DOHH2 (cell line): ENCODE data around the gene RORB.
A peak's percentile ranks its signal among the peaks of the same experiment; 100 is the strongest.

Source experiments
- H3F3A ChIP-seq: fragments of 200-600 bp; sonication (generic), shearing (Covaris generic); 2 replicates; pipeline ENCODE4 v1.6.0; 2016; ENCODE audit warnings: antibody characterized with exemption, mild to moderate bottlenecking; ENCODE audit not compliant: control insufficient read depth, insufficient read depth
- H3K27ac ChIP-seq: fragments of 200-600 bp; sonication (generic); 2 replicates; pipeline ENCODE4 v1.5.1; 2014; ENCODE audit warnings: low read depth, mild to moderate bottlenecking, low read length, moderate library complexity
- H3K27me3 ChIP-seq: fragments of 200-600 bp; sonication (generic); 2 replicates; pipeline ENCODE4 v1.6.1; 2014; ENCODE audit warnings: mild to moderate bottlenecking, low read length, mixed read lengths; ENCODE audit not compliant: control insufficient read depth
- H3K36me3 ChIP-seq: fragments of 200-600 bp; sonication (generic); 2 replicates; pipeline ENCODE4 v1.6.1; 2014; ENCODE audit warnings: mild to moderate bottlenecking, low read length, moderate library complexity, mixed read lengths; ENCODE audit not compliant: control insufficient read depth
- H3K4me1 ChIP-seq: fragments of 200-600 bp; sonication (generic); 2 replicates; pipeline ENCODE4 v1.6.1; 2014; ENCODE audit warnings: mild to moderate bottlenecking, low read length, mixed read lengths; ENCODE audit not compliant: control insufficient read depth
- H3K4me2 ChIP-seq: fragments of 200-600 bp; sonication (generic); 2 replicates; pipeline ENCODE4 v1.6.0; 2014; ENCODE audit warnings: mild to moderate bottlenecking, low read length, moderate library complexity
- H3K4me3 ChIP-seq: fragments of 200-600 bp; sonication (generic); 2 replicates; pipeline ENCODE4 v1.5.1; 2014; ENCODE audit warnings: mild to moderate bottlenecking, low read length, mixed read lengths
- H3K79me2 ChIP-seq: fragments of 200-600 bp; sonication (generic); 2 replicates; pipeline ENCODE4 v1.6.1; 2014; ENCODE audit warnings: mild to moderate bottlenecking, low read length, mixed read lengths; ENCODE audit not compliant: control insufficient read depth
- H3K9me2 ChIP-seq: fragments of 200-600 bp; sonication (generic); replicated peaks from 2 replicates; pipeline ENCODE4 v1.6.1; 2014; ENCODE audit warnings: mild to moderate bottlenecking, low read length, mixed read lengths; ENCODE audit not compliant: control insufficient read depth
- H3K9me3 ChIP-seq: fragments of 200-600 bp; sonication (generic); 2 replicates; pipeline ENCODE4 v1.6.1; 2014; ENCODE audit warnings: antibody characterized with exemption, low read length, mixed read lengths; ENCODE audit not compliant: control insufficient read depth, insufficient read depth
- H4K20me1 ChIP-seq: fragments of 200-600 bp; sonication (generic); 2 replicates; pipeline ENCODE4 v1.6.0; 2014; ENCODE audit warnings: low read depth, mild to moderate bottlenecking, antibody characterized with exemption, low read length, moderate library complexity; ENCODE audit not compliant: control insufficient read depth, insufficient read depth
- EZH2phosphoT487 ChIP-seq: fragments of 200-600 bp; sonication (generic); IDR thresholded peaks from 2 replicates; pipeline ENCODE4 v1.6.1; 2017; ENCODE audit warnings: borderline replicate concordance, mild to moderate bottlenecking, antibody characterized with exemption, low read length, moderate library complexity, mixed read lengths
- TF ChIP-seq, protein P1 (sequence below): fragments of 200-600 bp; sonication (generic); IDR thresholded peaks from one replicate; pipeline ENCODE4 v1.5.1; 2014; ENCODE audit warnings: antibody characterized with exemption, mild to moderate bottlenecking, low read depth, low read length; ENCODE audit not compliant: poor library complexity, severe bottlenecking

The RORB gene

DNA sequence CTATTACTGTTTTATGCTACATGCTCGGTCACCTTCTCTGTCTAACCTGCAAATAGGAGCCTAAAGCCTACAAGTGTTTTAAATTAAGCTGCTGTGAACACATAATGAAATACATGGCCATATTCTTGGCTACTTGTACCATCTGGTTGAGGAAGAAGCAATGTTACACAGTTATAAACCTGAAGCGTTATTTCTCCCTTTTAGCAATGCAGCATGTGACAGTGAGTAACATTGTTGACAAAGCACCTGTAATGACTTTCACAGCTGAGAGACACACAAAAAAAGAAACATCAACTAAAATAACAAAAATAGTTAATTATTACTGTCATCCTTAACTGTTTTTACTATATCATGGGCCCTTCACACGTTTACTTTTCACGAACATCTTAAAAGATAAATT is 146.9 kb downstream of the RORB start:
- H3K9me2 ChIP-seq = no peaks in the 10 kb centered on the region
- no peaks in the 10 kb centered on the region for H3F3A ChIP-seq
- H3K4me2 ChIP-seq = no peak overlapping the region
- no peaks in the 10 kb centered on the region for H4K20me1 ChIP-seq
- H3K4me1 ChIP-seq = no peaks in the 10 kb centered on the region
- no peak overlapping the region for H3K27ac ChIP-seq
- H3K79me2 ChIP-seq = no peaks in the 10 kb centered on the region
- no peaks in the 10 kb centered on the region for H3K27me3 ChIP-seq
- no peaks in the 10 kb centered on the region for H3K36me3 ChIP-seq
- TF ChIP-seq, protein P1, sequence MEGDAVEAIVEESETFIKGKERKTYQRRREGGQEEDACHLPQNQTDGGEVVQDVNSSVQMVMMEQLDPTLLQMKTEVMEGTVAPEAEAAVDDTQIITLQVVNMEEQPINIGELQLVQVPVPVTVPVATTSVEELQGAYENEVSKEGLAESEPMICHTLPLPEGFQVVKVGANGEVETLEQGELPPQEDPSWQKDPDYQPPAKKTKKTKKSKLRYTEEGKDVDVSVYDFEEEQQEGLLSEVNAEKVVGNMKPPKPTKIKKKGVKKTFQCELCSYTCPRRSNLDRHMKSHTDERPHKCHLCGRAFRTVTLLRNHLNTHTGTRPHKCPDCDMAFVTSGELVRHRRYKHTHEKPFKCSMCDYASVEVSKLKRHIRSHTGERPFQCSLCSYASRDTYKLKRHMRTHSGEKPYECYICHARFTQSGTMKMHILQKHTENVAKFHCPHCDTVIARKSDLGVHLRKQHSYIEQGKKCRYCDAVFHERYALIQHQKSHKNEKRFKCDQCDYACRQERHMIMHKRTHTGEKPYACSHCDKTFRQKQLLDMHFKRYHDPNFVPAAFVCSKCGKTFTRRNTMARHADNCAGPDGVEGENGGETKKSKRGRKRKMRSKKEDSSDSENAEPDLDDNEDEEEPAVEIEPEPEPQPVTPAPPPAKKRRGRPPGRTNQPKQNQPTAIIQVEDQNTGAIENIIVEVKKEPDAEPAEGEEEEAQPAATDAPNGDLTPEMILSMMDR = no peak
- TF ChIP-seq EZH2phosphoT487 = no peak
- no peak overlapping the region for H3K4me3 ChIP-seq
- no peaks in the 10 kb centered on the region for H3K9me3 ChIP-seq

DNA sequence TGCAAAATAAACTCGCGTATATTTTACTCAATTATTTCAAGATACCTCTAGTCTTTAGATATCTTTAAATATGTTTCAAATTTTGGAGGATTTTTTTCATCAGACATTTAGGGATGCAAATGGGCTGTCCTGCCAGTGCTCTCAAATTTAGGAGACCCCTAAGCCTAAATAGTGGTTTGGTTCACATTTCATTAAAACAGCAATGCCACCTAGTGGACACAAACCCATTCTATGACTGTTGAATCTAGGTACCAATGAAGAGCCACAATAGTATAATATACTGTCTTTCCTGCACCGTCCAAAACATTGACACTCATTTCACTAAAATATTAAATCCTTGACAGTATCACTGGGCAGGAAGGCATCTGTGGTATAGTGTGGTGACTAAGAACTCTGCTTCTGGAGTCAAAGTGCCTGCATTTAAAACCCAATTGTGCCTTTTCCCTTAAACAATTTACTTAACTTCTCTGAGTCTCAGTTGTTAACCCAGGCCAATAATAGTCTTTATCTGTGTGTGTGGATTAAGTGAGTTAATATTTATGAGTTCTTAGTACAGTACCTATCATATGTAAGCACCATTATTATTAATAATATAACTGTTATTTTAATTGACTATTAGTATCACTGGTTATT is 148.0 kb downstream of the RORB start:
- TF ChIP-seq, protein P1 = peak; percentile 75
- TF ChIP-seq EZH2phosphoT487 = no peak
- H3K27ac ChIP-seq = no peak overlapping the region

DNA sequence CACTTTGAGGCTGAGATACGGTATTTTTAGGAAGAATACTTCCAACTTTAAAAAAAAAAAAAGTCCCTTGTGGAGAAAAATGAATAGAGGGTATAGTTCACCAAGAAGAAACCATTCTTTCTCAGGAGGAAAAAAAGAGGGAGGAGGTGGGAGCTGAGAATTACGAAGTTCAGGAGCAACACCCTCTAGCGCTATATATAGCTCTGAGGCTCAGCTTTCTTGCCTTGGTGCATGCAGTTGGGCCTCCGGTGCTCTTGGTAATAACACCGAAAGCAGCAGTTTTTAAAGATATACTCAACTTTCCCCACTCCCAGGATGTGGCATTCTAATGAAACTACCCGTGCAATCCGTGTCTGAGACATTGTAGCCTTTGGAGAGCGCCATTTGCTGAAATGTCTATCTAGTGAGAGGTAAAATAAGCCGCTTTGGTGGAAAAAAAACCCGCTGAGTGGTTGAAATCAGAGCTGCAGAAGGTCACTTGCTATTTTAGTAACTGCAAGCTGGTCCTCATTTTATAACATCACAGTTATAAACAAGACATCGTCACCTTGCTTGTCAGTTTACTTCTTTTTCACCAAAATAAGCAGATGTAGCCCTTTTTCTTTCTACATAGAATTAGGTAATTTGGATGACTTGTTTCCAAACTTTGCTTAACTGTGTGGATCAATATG is 156.4 kb downstream of the RORB start:
- Histone ChIP-seq H3K4me2 (no peak overlapping the region), H3K9me3 (no peaks in the 10 kb centered on the region), H3K4me3 (no peak overlapping the region), H3F3A (no peaks in the 10 kb centered on the region), H4K20me1 (no peaks in the 10 kb centered on the region), H3K79me2 (no peaks in the 10 kb centered on the region), H3K27me3 (no peaks in the 10 kb centered on the region), H3K27ac (no peak overlapping the region), H3K4me1 (no peaks in the 10 kb centered on the region), H3K9me2 (no peaks in the 10 kb centered on the region), H3K36me3 (no peaks in the 10 kb centered on the region)
- no peak for TF ChIP-seq EZH2phosphoT487
- TF ChIP-seq, protein P1 = no peak

More for the DNA sequence above, 148.0 kb downstream of the RORB start:
- H4K20me1 ChIP-seq = no peaks in the 10 kb centered on the region
- no peak overlapping the region for H3K4me2 ChIP-seq
- H3K36me3 ChIP-seq = no peaks in the 10 kb centered on the region
- H3F3A ChIP-seq = no peaks in the 10 kb centered on the region
- H3K4me1 ChIP-seq = no peaks in the 10 kb centered on the region
- no peaks in the 10 kb centered on the region for H3K79me2 ChIP-seq
- no peaks in the 10 kb centered on the region for H3K27me3 ChIP-seq
- no peak overlapping the region for H3K4me3 ChIP-seq
- H3K9me2 ChIP-seq = no peaks in the 10 kb centered on the region
- H3K9me3 ChIP-seq = no peaks in the 10 kb centered on the region
